ENCODE results near the gene DNAJC7.
"Not testable (repeated sequence)": the region's sequence is repeated elsewhere in the genome, so short reads cannot be mapped to it uniquely, and the experiment has no call there.

DNAJC7 gene

DNA sequence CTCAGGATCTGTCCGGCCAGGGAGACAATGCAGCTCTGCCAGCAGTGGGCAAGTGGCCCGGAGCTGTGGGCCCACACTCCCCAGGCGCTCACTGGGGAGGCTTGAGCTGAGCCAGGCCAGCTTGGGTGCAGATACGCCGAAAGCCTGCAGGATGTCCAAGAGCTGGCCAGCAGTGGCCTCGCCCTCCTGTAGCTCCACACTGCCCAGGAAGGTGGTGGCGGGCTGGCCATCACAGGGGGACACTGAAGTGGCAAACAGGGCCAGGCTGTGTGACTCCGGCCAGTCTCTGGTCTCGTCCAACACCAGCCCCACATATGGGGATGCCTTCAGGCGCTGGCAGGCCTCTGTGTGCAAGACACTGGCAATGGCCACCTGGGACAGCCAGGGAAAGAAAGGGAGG, 23.6 kb upstream of the DNAJC7 start:
- DNase-seq (ENCODE audit: low spot score): no peak

- no peak for DNase-seq (ENCODE audit: low spot score)
These were observed 22.8 kb upstream of the DNAJC7 start for GRCh38 chr17:42039794-42040763.

GRCh38 chr17:42038221-42038973, 21.2 kb upstream of the DNAJC7 start:
- no peak for DNase-seq (ENCODE audit: low spot score)

DNA sequence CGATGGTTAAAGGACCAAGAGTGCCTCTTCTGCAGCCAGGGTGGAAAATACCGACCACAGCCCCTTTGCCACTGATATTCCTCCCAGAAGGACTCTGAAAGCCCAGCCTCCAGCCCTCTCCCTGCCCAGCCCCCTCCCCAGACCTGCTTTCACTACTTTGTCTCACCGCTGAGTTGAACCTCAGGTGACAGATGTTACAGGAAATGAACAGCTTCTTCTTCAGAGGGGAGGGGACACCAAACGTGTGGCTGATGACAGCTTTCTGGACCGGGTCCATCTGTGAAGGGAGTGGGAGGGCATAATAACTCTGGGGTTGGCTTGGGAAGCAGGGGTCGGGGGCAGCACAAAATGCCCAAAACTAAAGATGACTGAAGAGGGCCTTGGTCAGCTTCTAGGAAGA, 16.8 kb upstream of the DNAJC7 start:
- no peak for DNase-seq (ENCODE audit: low spot score)

DNA sequence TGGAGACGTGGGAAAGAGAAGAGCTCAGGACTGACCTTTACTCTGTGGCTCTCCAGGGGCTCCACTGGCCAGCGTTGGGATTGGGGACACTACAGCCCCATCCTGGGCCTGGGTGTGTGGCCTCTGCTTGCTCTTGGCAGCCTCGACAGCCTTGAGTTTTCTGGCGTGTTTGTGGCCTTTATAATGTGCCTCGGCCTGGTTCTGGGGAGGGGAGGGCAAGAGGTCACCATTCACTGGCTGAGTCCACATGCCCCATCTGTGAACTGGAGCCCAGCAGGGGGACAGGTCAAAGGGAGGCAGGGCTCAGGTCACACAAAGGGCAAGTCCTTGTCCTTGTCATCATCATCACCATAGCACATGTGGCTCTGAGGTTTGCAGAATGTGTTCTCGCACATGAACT, 14.3 kb upstream of the DNAJC7 start:
- no peak for DNase-seq (ENCODE audit: low spot score)

- no peak for DNase-seq (ENCODE audit: low spot score)
These were observed 11.5 kb upstream of the DNAJC7 start for GRCh38 chr17:42028791-42029127.

DNA sequence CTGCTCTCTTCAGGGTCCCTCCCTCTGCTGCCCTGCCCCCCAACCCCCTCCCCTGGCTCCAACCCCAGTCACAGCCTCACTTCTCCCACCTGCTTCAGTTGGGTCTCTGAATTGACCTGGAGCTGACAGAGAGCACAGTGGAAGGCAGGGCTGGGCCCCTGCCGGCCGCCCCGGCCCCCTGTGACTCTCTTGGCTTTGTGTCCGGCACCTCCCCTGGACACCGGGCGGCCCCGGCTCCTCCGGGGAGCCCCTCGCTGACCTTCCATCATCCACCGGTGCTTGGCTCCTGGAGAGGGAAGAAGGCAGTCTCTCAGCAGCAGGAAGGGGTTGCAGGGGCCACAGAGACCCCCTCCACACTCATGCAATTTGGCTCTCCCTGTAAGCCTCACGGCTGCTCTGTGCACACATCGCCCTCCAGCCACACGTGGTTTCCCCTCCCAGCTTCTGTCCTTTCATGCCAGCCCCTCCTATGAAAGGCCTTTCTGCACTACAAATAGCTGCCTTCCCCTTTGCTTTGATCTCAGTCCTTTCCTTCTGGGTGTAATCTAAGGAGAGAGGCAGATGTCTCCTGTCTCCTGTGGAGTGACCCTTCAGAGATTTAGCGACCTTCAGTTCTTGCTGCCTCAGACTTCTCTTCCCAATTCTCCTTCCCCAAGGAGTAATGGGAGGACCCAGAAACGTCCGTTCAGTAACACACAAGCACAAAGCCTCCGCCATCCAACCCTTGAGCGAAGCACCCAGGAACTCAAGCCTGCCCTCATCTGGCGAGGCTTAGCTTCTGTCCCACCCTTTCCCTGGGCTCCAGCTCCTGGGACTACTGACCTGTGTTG, 10.9 kb upstream of the DNAJC7 start:
- DNase-seq (ENCODE audit: low spot score): no peak

- DNase-seq (ENCODE audit: low spot score): no peak
These were observed 10.3 kb upstream of the DNAJC7 start for GRCh38 chr17:42027590-42027889.

- DNase-seq (ENCODE audit: low spot score): no peak
These were observed 9.8 kb upstream of the DNAJC7 start for GRCh38 chr17:42026857-42027589.

GRCh38 chr17:42025936-42026335, 8.7 kb upstream of the DNAJC7 start:
- no peak for DNase-seq (ENCODE audit: low spot score)

- no peak for DNase-seq (ENCODE audit: low spot score)
These were observed 7.9 kb upstream of the DNAJC7 start for GRCh38 chr17:42025191-42025579.

GRCh38 chr17:42023524-42024349, 6.5 kb upstream of the DNAJC7 start:
- DNase-seq (ENCODE audit: low spot score): no peak

GRCh38 chr17:42020845-42021244, 3.6 kb upstream of the DNAJC7 start:
- not testable (repeated sequence) for DNase-seq (ENCODE audit: low spot score)

- peak; percentile 92 for DNase-seq (ENCODE audit: low spot score)
These were observed 2.5 kb upstream of the DNAJC7 start, which contains the start of gene NKIRAS2 for GRCh38 chr17:42019509-42020404. Gene NKIRAS2, plus strand, starts transcription at chr17:42020090. Its CDS starts 1,488 bp downstream, at chr17:42021578.

- DNase-seq (ENCODE audit: low spot score): no peak
These were observed 1.7 kb upstream of the DNAJC7 start for GRCh38 chr17:42018988-42019387.

DNA sequence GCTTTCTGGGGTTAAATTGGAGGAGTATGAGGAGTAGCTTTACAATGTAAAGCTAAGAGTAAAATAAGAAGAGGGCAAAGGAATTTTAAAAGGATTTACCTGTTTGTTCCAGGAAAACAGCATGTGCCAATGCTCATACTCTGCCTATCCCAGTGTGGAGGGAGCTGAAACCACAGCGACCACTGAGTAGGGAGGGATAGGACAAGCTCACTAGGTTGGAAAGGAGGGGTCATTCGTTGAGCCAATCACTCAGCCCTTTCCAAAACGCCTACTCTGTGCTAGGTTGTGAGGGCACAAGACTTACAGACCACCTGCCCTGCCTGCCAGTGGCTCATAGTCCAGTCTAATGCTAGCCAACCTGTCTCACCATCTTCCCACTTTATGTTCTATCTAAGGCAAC, 1.1 kb upstream of the DNAJC7 start:
- DNase-seq (ENCODE audit: low spot score): no peak

DNA sequence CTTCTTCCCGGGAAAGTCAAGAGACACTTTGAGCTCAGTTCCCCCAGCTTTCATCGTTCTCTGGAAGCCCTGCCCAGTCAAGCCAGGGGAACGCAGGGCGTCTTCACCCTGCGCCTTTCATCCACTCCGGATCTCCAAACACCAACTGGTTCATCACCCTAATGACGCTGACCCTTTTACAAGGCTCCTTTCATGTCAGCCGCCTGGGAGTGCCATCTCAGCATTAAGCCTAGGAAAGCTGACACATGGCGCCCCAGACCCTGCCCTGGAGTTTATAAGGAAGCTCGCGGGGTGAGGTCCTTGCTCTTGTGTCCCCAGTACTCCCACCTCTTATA, 594 bp upstream of the DNAJC7 start:
- peak; percentile 75 for DNase-seq (ENCODE audit: low spot score)

GRCh38 chr17:42016411-42016831, 818 bp downstream of the DNAJC7 start:
- DNase-seq (ENCODE audit: low spot score): no peak

- DNase-seq (ENCODE audit: low spot score): not testable (repeated sequence)
These were observed 3.5 kb downstream of the DNAJC7 start for GRCh38 chr17:42013740-42014139.

- not testable (repeated sequence) for DNase-seq (ENCODE audit: low spot score)
These were observed 4.9 kb downstream of the DNAJC7 start for GRCh38 chr17:42012363-42012762.

Data from COLO829 (cell line).